DOHH2 (cell line): Measurements from ENCODE around the gene CD244.

Source experiments
- H3F3A ChIP-seq: fragments of 200-600 bp; sonication (generic), shearing (Covaris generic); 2 replicates; pipeline ENCODE4 v1.6.0; 2016; ENCODE audit warnings: antibody characterized with exemption, mild to moderate bottlenecking; ENCODE audit not compliant: control insufficient read depth, insufficient read depth
- H3K27ac ChIP-seq: fragments of 200-600 bp; sonication (generic); 2 replicates; pipeline ENCODE4 v1.5.1; 2014; ENCODE audit warnings: low read depth, mild to moderate bottlenecking, low read length, moderate library complexity
- H3K27me3 ChIP-seq: fragments of 200-600 bp; sonication (generic); 2 replicates; pipeline ENCODE4 v1.6.1; 2014; ENCODE audit warnings: mild to moderate bottlenecking, low read length, mixed read lengths; ENCODE audit not compliant: control insufficient read depth
- H3K36me3 ChIP-seq: fragments of 200-600 bp; sonication (generic); 2 replicates; pipeline ENCODE4 v1.6.1; 2014; ENCODE audit warnings: mild to moderate bottlenecking, low read length, moderate library complexity, mixed read lengths; ENCODE audit not compliant: control insufficient read depth
- H3K4me1 ChIP-seq: fragments of 200-600 bp; sonication (generic); 2 replicates; pipeline ENCODE4 v1.6.1; 2014; ENCODE audit warnings: mild to moderate bottlenecking, low read length, mixed read lengths; ENCODE audit not compliant: control insufficient read depth
- H3K4me2 ChIP-seq: fragments of 200-600 bp; sonication (generic); 2 replicates; pipeline ENCODE4 v1.6.0; 2014; ENCODE audit warnings: mild to moderate bottlenecking, low read length, moderate library complexity
- H3K4me3 ChIP-seq: fragments of 200-600 bp; sonication (generic); 2 replicates; pipeline ENCODE4 v1.5.1; 2014; ENCODE audit warnings: mild to moderate bottlenecking, low read length, mixed read lengths
- H3K79me2 ChIP-seq: fragments of 200-600 bp; sonication (generic); 2 replicates; pipeline ENCODE4 v1.6.1; 2014; ENCODE audit warnings: mild to moderate bottlenecking, low read length, mixed read lengths; ENCODE audit not compliant: control insufficient read depth
- H3K9me2 ChIP-seq: fragments of 200-600 bp; sonication (generic); replicated peaks from 2 replicates; pipeline ENCODE4 v1.6.1; 2014; ENCODE audit warnings: mild to moderate bottlenecking, low read length, mixed read lengths; ENCODE audit not compliant: control insufficient read depth
- H3K9me3 ChIP-seq: fragments of 200-600 bp; sonication (generic); 2 replicates; pipeline ENCODE4 v1.6.1; 2014; ENCODE audit warnings: antibody characterized with exemption, low read length, mixed read lengths; ENCODE audit not compliant: control insufficient read depth, insufficient read depth
- H4K20me1 ChIP-seq: fragments of 200-600 bp; sonication (generic); 2 replicates; pipeline ENCODE4 v1.6.0; 2014; ENCODE audit warnings: low read depth, mild to moderate bottlenecking, antibody characterized with exemption, low read length, moderate library complexity; ENCODE audit not compliant: control insufficient read depth, insufficient read depth
- EZH2phosphoT487 ChIP-seq: fragments of 200-600 bp; sonication (generic); IDR thresholded peaks from 2 replicates; pipeline ENCODE4 v1.6.1; 2017; ENCODE audit warnings: borderline replicate concordance, mild to moderate bottlenecking, antibody characterized with exemption, low read length, moderate library complexity, mixed read lengths
- TF ChIP-seq, protein P1 (sequence below): fragments of 200-600 bp; sonication (generic); IDR thresholded peaks from one replicate; pipeline ENCODE4 v1.5.1; 2014; ENCODE audit warnings: antibody characterized with exemption, mild to moderate bottlenecking, low read depth, low read length; ENCODE audit not compliant: poor library complexity, severe bottlenecking

CD244 gene

DNA sequence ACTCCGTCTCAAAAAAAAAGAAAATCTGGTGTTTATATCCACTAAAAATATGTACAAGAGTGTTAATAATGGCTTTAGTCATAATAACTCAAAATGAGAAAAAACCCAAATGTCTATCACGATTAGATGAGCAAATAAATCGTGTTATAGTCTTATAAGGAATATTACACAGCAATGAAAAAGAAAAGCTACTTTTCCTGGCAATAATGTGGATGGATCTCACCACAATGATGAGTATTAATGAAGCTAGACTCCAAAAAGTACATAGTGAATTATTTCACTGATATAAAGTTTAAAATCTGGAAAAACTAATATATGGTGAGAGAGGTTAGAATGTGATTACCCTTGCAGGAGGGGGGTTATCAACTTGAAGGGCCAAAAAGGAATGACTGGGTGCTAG lies 9.7 kb downstream of the CD244 start:
- H3K4me2 ChIP-seq = no peak overlapping the region
- H3F3A ChIP-seq = no peaks in the 10 kb centered on the region
- no peaks in the 10 kb centered on the region for H3K9me2 ChIP-seq
- no peaks in the 10 kb centered on the region for H3K36me3 ChIP-seq
- H3K4me1 ChIP-seq = no peaks in the 10 kb centered on the region
- no peaks in the 10 kb centered on the region for H4K20me1 ChIP-seq
- H3K79me2 ChIP-seq = no peaks in the 10 kb centered on the region
- H3K27ac ChIP-seq = no peak overlapping the region
- TF ChIP-seq, protein P1, sequence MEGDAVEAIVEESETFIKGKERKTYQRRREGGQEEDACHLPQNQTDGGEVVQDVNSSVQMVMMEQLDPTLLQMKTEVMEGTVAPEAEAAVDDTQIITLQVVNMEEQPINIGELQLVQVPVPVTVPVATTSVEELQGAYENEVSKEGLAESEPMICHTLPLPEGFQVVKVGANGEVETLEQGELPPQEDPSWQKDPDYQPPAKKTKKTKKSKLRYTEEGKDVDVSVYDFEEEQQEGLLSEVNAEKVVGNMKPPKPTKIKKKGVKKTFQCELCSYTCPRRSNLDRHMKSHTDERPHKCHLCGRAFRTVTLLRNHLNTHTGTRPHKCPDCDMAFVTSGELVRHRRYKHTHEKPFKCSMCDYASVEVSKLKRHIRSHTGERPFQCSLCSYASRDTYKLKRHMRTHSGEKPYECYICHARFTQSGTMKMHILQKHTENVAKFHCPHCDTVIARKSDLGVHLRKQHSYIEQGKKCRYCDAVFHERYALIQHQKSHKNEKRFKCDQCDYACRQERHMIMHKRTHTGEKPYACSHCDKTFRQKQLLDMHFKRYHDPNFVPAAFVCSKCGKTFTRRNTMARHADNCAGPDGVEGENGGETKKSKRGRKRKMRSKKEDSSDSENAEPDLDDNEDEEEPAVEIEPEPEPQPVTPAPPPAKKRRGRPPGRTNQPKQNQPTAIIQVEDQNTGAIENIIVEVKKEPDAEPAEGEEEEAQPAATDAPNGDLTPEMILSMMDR = no peak
- TF ChIP-seq EZH2phosphoT487 = no peak
- peaks cover 20% of the 10 kb centered on the region for H3K27me3 ChIP-seq
- H3K9me3 ChIP-seq = no peaks in the 10 kb centered on the region
- no peak overlapping the region for H3K4me3 ChIP-seq

GRCh38 chr1:160850993-160851392 lies 11.7 kb downstream of the CD244 start:
- peaks cover 17% of the 10 kb centered on the region for H3K27me3 ChIP-seq
- no peaks in the 10 kb centered on the region for H3K79me2 ChIP-seq

GRCh38 chr1:160850541-160850940 lies 12.1 kb downstream of the CD244 start:
- Histone ChIP-seq H3K79me2 (no peaks in the 10 kb centered on the region), H3K4me1 (no peaks in the 10 kb centered on the region)
- TF ChIP-seq EZH2phosphoT487 = no peak
- TF ChIP-seq, protein P1 = no peak

More at GRCh38 chr1:160850993-160851392, 11.7 kb downstream of the CD244 start:
- no peak for TF ChIP-seq EZH2phosphoT487
- TF ChIP-seq, protein P1 = no peak
- H3K36me3 ChIP-seq = no peaks in the 10 kb centered on the region
- H3K4me3 ChIP-seq = no peak overlapping the region
- no peaks in the 10 kb centered on the region for H3K9me3 ChIP-seq
- no peaks in the 10 kb centered on the region for H3K9me2 ChIP-seq
- H4K20me1 ChIP-seq = no peaks in the 10 kb centered on the region
- no peaks in the 10 kb centered on the region for H3F3A ChIP-seq
- H3K27ac ChIP-seq = no peak overlapping the region
- H3K4me2 ChIP-seq = no peak overlapping the region
- no peaks in the 10 kb centered on the region for H3K4me1 ChIP-seq

DNA sequence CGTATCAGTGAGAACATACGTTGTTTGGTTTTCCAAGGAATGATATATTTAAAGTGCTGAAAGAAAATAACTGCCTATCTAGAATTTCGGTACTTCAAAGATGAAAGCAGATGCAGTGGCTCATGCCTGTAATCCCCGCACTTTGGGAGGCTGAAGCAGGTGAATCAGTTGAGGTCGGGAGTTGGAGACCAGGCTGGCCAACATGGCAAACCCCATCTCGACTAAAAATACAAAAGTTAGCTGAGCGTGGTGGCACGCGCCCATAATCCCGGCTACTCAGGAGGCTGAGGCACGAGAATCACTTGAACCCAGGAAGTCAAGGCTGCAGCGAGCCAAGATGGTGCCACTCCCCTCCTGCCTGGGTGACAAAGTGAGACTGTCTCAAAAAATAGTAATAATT lies 16.4 kb downstream of the CD244 start:
- Histone ChIP-seq H3K27ac (no peak overlapping the region), H3K9me2 (no peaks in the 10 kb centered on the region), H3K9me3 (no peaks in the 10 kb centered on the region), H3F3A (no peaks in the 10 kb centered on the region), H3K4me2 (no peak overlapping the region), H3K4me1 (peaks cover 23% of the 10 kb centered on the region), H3K27me3 (peaks cover 7% of the 10 kb centered on the region; the same call in 1 of the 2 replicates), H4K20me1 (no peaks in the 10 kb centered on the region), H3K36me3 (no peaks in the 10 kb centered on the region), H3K4me3 (no peak overlapping the region), H3K79me2 (no peaks in the 10 kb centered on the region)
- TF ChIP-seq, protein P1 = no peak

More at GRCh38 chr1:160850541-160850940, 12.1 kb downstream of the CD244 start:
- H3K9me2 ChIP-seq = no peaks in the 10 kb centered on the region
- no peaks in the 10 kb centered on the region for H3K9me3 ChIP-seq
- H3F3A ChIP-seq = no peaks in the 10 kb centered on the region
- no peaks in the 10 kb centered on the region for H4K20me1 ChIP-seq
- H3K27ac ChIP-seq = no peak overlapping the region
- H3K4me3 ChIP-seq = no peak overlapping the region
- H3K27me3 ChIP-seq = peaks cover 13% of the 10 kb centered on the region
- no peak overlapping the region for H3K4me2 ChIP-seq
- no peaks in the 10 kb centered on the region for H3K36me3 ChIP-seq
